ENCODE data around the gene PPP1R14C.

PPP1R14C gene

DNA sequence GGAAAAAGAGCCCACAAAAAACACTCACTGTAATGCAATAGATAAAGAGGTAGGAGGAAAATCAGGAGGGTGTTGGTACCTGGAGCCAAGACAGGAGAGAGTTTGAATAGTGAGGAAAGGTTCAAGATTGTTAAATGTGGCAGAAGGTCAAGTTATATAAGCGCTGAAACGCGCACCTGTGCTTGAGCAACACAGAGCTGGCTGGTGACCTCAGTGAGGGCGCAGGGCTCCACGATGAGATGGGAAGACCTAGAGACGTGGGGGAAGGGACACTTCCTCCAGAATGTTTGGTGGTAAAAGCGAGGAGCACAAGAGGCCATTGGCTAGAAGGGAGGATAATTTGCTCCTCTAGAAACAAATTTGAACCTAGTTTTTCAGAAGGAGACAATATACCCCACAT is 4.2 kb upstream of the PPP1R14C start:
- DNase-seq (ENCODE audit: low read depth) = no peak

DNA sequence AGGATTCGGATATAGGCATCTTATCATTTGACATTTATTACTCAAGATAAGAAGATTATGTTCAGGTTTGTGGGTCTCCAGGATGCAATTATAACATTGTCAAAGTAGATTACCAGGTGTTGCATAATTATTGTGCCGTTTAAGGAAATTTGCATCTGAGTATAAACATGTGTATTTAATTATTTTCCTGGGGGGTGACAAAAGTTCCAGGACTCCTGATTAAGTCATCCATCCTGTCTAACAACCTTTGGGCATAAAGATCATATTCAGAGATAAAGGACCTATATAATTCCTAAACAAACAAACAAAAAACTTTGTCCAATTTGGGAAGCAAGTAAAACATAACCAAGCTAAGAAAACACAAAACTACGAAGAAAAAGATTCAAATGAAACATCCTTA is 3.3 kb upstream of the PPP1R14C start:
- DNase-seq (ENCODE audit: low read depth) = no peak

DNA sequence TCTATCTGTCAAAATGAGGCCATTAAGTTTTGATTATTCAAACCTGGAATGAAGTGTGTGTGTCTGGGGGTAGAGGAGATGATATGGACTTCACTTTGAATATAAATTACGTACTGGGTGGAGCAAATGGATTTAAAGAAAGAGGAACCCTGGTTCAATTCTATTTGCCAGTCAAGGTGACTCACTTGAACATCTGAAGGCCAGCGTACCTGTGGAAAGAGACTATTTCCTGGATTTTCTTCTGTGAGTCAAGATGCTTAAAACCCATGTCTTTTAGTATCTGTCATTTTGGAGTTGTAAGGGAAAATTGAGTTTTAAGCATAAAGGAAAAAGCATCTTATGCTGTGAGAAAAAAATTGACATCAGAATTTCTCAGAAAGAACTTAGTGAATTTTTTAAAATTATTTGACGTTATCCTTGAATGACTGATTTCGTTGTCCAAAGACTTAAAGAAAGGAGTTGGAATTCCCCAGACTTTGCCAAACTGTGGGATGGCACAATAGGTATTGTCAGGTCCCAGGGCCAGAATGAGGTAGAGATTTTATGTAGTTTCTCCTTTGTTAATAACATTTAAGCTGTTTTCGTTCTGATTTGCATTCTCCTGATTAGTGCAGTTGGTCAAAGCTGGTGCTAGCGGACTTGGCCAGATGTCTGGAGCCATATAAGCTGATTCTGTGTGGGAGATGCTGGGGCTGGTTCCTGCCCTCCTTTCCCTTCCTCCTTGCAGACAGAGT is 2.4 kb upstream of the PPP1R14C start:
- DNase-seq (ENCODE audit: low read depth) = no peak

DNA sequence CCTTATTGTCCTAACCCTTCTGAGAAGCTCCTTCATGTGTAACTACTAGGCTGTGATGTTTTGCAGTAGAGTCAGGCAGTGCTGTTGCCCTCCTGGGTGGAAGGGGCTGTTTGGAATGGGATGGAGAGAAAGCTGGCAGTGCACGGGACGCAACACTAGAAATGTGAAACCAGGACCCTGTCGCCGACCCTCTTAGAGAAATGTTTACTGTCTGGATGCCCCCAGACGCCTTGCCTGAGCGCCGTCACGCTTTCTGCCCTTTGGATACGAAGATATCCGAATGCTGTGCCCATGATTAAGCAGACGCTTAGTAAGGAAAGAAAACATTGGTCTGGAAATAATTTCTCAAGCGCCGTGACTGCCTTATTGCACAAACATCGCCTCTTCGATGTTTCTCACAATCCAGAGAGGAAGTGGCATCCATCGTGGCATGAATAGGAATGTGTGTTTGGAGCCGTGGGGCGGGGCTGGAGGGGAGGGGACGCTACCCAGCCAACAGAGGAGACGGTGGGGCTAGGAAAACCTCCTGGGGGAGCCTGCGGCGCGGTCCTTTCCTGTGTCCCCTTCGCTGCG is 661 bp upstream of the PPP1R14C start:
- DNase-seq (ENCODE audit: low read depth) = no peak

DNA sequence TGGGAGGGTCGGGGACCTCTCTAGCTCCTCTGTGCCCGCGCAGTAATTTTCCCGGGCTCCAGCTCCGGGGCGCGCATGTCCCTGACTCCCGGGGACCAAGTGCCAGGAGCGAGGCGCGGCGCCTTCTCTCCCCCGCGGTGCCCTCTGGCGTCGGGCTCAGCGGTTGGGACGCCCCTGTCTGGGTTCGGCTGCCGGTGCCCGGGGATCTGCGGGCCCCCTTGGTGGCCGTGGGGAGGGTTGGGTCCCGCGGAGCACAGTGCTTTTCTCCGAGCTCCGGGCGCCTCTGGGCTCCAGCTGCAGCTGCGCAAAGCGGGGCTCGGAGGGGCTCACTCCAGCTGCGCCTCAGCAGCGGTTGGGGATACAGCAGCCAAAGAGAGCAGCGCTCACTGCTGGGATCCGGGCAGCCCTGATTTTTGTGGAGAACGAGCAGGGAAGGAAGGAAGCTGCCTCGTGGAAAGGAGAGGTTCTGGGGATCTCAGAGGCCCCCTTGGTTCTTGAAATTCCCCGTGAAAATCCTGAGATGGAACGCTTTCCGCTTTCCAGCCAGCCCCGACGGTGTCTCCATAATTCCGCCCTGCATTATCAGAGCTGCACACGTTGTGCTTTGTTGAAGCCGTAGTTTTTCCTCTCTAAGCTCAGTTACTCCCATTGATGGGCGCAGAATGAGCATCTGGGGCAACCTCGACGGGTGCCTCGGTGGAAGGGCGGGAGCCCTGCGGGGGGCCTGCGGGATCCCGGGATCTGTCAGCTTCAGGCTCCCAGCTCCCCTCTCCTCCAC is 861 bp downstream of the PPP1R14C start:
- DNase-seq (ENCODE audit: low read depth) = no peak

DNA sequence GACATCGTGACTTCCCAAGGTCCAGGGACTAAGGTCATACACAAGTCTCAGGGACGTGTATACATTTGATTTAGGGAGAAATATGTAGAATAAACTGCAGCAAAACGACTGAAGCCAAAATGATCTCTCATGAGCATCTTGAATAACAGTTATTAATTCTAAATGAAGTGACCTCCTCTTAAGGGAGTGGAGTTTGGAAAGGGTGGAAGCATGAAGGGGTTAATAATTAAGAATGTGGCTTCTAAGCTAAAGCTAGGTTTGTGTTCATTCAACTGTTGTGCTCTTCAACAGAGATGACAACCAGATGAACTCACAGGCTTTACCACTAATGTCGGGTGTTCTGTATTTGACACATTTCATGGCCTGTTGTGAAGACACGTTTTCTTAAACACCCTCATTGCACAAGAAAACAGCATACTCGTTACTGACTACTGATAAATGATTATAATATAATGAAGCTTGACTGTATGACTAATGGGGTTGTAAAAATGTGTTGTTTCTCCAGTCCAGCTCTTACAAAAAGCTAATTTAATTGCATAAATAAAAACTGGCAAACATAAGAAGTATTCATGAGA is 1.5 kb downstream of the PPP1R14C start:
- DNase-seq (ENCODE audit: low read depth) = no peak

DNA sequence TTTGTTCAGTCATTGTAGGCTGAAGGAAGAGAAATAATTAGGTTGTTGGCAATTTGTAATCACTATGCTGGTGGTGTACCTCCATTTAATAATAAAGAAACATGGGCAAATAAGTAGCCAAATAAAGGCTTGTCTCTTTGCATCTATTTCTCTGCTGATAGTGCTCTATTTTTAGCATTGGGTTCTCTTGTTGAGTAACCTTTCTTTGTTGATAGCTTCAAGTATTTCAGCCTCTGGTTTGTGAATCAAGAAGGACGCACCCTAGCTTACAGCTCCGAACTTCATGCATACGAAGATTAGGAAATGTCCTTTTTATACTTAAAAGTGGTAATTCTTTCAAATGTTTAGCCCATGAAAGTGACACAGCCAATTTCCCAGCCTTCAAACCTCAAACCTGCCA is 2.6 kb downstream of the PPP1R14C start:
- no peak for DNase-seq (ENCODE audit: low read depth)

DNA sequence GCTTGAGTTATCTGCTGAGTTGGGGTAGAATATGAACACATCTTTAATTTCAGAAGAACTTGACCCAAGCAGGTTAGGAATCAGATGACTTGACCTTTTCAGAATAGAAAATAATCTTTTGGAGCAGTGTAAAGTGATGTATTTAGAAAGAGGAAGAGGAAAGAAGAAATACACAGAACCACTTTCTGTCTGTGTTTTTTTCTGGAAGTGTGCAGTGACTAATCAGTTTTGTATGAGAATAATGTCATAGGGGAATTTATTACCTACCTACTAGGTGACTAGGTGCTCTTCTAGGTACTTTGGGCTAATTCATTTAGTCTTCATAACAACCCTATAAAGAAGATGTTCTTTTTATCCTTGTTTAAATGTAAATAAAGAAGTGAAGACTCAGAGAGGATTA is 3.0 kb downstream of the PPP1R14C start:
- no peak for DNase-seq (ENCODE audit: low read depth)

DNA sequence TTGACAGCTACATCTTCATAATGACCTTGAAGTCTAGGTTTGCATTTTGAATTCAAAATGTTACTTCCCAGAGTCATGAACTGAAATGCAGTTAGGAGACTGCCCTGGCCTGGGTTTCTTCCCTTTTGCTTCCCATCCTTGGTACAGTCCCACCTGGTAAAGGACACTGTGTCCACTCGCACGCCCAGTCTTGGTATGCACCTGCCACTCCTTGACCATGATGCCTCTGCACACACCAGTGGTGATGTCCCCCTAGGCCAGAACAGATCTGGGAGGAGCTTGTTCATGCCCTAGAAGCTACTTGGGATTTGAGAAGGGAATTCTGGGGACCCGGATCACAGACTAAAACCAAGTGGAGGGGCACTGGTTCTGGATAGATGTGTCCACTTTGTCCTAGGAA is 3.6 kb downstream of the PPP1R14C start:
- DNase-seq (ENCODE audit: low read depth) = no peak

DNA sequence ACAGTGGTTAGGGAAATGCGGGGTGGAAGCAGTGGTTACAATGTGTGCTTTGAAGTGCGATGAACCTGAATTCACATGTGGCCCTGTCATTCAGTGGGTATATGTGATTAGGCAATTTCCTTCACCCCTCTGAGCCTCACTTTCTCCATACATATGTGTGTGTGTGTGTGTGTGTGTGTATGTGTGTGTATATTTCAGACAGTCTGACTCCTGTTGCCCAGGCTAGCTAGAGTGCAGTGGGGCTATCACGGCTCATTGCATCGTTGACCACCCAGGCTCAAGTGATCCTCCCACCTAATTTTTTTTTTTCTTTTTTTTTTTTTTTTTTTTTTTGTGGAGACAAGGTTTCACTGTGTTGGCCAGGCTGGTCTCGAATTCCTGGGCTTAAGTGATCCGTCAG is 6.3 kb downstream of the PPP1R14C start:
- no peak for DNase-seq (ENCODE audit: low read depth)

DNA sequence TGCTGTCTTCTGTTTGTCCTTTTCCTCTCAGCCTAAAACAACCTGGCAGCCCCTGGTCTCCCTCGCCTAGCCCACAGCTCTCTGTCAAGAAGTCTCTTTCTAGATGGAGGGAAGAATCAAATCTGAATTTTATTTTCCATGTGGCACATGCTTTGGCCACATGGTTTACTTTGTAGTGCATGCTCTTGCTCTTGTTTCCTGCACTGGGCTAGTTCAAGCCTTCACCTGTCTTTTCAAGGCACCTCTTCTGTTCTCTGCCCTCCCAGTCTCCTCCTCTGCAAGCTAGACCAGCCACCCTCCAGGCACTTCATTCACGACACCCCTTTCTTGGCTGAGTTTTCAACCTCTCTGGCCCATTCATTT is 7.6 kb downstream of the PPP1R14C start:
- no peak for DNase-seq (ENCODE audit: low read depth)

DNA sequence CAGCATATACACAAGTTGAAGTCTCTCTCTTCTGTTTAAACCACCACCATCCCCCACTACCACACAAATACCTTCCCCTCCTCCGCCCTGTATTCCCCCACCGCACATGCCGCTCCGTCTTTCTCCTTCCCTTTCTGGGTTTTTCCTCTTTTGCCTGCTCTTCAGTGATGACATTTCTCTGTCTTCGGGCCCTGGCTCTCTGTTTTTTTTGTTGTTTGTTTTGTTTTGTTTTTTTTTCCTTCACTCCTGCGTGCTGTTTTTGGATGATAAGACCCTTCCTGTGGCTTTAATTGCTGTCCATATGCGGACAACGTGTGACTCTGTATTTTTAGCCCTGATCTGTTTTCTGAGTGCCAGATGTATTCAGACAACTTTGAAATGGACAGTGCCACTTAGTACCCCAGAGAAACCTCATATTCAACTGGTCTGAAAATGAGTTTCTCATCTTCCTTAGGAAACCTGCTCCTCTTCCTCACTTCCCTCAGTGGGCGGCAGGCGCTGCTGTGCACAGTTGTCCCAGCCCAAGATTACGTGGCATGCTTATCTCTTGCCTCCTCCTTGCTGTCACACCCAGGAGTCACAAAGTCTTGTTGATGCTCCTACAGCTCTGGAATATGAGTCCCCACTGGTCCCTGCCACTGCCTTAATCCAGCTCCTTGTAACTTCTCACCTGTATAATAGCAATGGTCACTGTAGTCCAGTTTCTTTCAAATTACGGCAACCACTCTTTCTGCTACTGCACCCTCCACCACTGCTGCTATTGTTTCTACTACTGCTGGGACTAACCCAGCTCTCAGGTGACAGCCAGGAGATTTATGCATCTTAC is 8.2 kb downstream of the PPP1R14C start:
- no peak for DNase-seq (ENCODE audit: low read depth)

DNA sequence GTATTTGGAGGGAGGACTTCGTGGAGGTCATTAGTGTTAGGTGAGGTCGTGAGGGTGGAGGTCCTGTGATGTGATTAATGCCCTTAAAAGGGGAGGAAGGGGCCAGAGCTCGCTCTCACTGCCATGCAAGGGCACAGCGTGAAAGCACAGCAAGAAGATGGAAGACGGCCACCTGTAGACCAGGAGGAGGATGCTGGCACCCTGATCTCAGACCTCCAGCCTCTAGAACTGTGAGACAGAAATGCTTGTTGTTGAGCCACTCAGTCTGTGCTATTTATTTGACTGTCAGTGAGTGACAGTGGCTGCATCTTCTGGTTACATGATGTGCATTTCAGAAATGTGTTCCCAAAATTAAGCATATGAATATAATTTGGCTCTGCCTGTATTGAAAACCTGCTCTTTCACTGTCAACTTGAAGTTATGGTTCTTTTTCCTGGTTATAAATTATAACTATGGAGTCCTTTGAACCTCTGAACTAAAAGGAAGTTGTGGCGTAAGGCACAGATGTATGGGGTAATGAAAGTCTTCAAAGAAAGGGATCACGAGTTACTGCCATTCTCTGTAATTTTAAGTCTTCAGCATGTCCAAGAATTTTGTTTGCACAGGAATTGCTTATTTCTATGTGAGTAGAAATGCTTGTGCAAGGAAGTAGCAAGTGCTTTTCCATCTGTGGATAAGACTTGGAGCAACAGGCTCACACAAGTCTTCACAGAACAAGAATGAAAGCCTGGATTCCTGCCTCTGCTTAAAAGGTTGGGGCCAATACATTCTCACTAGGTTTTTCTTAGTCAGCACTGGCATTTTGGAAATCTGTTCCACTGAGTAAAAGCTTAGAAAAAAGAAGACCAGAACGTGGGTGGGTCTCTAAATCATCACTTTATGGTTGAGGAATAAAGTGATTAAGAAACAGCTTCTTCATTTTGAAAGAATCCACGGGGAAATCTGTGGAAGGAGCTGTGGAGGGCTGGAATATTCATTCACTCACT is 10.3 kb downstream of the PPP1R14C start:
- DNase-seq (ENCODE audit: low read depth) = no peak

DNA sequence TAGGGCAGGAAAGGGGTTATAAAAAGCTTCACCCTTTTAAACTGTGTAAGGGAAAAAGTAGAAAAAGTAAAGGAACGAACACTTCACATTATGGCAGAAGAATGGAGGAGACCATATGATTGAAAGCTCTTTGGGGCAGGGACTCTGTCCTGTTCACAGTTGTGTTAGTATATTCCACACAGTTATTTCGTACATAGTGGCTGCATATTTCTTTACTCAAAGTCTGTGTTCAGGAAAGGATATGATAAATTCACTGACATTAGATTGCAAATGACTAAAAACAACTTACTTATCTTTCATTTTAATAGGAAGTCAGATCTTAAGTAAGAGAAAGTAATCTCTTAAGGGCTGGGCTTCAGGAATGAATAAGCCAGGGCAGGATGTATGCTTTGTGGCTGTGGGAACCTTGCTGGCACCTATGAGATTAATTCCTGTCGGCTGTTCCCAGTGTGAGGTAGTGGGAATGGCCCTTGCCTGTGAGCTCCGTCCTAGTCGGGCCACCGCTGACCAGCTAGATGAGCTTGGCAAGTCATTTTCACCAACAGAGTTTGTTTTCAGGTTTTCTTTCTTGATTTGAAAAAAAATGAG is 11.2 kb downstream of the PPP1R14C start:
- DNase-seq (ENCODE audit: low read depth) = no peak

DNA sequence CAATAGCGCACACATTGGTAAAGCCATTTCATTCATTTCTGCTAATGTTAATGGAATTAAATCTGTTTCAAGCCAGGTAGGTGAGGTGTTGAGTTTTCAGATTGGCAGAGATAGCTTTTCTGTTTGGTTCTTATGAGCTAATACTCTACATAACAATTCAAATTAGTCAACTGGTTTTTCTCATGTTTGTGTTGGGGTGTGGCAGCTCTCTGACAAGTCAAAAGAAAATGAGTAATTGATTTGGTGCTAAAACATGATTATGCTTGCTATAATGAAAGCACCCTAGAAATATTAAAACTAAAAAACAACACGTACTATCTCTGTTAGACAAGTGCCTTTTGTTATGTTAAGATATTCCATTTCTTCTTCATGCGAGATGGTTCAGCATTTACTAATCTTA is 13.6 kb downstream of the PPP1R14C start:
- no peak for DNase-seq (ENCODE audit: low read depth)

DNA sequence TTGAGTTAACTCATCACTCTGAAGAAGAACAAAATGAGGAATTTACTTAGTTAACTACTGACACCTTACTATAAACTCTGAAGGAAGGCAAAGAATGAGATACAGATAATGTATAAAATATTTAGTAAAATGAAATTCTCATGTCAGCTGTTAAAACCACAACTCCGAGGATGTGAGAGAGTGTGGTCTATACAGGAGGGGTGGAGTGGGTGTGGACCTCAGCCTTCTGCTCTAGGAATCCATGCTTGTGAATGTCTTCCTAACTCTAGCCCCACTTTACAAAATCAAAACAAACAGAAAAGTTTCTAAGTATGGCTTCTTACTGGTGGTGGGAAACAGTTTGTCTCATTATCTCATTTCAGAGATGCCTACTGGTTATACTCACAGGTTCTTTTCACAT is 14.2 kb downstream of the PPP1R14C start:
- DNase-seq (ENCODE audit: low read depth) = no peak

DNA sequence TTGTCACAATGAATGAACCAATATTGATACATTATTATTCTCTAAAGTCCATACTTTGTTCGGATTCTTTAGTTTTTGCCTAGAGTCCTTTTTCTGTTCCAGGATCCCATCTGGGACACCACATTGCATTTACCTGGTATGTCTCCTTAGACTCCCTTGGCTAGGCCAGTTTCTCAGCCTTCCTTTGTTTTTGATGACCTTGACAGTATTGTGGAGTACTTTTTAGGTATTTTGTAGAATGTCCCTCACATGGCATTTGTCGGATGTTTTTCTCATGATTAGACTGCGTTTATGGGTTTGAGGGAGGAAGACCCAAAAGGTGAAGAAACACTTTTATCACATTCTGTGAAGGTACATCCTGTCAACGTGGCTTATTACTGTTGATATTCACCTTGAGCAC is 16.9 kb downstream of the PPP1R14C start:
- no peak for DNase-seq (ENCODE audit: low read depth)

DNA sequence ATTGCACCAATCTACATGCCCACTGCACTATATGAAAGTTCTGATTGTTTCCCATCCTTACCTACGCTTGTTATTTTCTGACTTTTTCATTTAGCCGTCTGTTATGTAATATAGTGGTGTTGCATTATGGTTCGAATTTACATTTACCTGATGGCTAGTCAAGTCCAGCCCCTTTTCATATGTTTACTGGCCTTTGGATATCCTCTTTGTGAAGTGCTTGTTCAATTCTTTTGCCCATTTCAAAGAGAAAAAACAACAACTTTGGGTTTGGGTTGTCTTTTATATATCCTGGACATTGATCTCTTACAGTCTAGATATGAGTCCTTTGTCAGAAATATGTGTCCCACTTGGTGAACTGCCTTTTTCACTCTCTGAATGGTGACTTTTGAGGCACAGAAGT is 21.1 kb downstream of the PPP1R14C start:
- no peak for DNase-seq (ENCODE audit: low read depth)

DNA sequence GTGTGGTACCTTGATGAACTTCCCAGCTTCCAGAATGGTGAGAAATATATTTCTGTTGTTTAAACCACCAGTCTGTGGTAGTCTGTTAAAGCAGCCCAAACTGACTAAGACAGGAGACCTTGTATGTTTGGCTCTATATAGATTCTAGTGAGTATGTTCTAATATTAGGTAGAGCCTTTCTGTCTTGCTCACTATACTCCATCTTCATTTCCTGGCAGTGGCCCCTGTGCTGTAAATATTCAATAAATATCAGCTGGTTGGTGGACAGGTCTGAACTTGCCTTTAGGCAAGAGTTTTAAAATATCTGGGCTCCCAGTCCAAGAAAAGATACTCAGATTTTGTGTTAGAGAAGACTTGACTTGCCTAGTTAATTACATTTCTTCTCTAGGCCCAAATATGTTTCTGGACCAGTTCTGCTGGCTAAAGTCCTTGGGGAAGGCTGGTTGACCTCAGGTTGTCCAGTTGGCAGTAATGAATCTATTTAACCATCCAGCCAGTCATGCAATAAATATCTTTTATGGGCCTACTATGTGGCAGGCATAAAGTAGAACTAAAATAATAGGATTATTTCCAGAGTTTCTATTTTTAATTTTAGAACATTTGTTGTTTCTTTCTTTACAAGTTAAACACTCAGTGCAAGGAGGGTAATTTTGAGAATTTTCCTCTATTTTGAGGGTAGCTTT is 22.3 kb downstream of the PPP1R14C start:
- no peak for DNase-seq (ENCODE audit: low read depth)

DNA sequence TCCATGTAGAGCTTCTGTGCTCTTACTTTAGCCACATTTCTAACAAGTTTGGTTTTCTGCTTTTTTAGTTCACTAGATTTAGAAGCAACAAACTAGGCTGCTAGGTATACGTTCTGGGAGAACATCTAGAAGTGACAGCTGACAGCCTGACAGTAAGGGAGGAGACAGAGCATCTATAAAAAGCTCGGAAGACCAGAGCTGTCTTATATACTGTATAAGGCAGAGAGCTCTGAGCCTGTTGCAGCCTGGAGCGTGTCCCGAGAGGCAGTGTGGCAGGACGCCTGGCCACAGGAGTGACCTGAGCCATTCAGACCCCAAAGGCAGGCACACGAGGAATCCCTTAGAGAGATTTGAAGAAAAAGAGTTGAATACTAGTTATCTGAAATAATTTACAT is 24.6 kb downstream of the PPP1R14C start:
- no peak for DNase-seq (ENCODE audit: low read depth)
